ENCODE data around the gene DPRX. TPM values are rescaled to one million over a fixed set of nuclear protein-coding genes. Genes with fewer than 3 reads are reported as not detected.

DPRX gene
- total and polyA plus RNA-seq, 2 of the 13 experiments (the other 11 are each of a cell fraction or from before 2014, with no cell fraction given), result not detected

GRCh38 chr19:53586277-53586691, 45.5 kb upstream of the DPRX start (continued):
- TF ChIP-seq PREB (CRISPR knock-in tag; IDR thresholded peaks at IDR 0.05) (no peak), GABPA (IDR thresholded peaks at IDR 0.05; ENCODE audit: low read depth, low read length) (no peak), GABPA (CRISPR knock-in tag; IDR thresholded peaks at IDR 0.05; ENCODE audit: low read depth) (no peak), GATAD2A (CRISPR knock-in tag; IDR thresholded peaks at IDR 0.05) (peak; percentile 84), RXRB (CRISPR knock-in tag; IDR thresholded peaks at IDR 0.05; ENCODE audit: borderline replicate concordance) (peak; percentile 80), ZNF773 (CRISPR knock-in tag; IDR thresholded peaks at IDR 0.05; ENCODE audit: borderline replicate concordance) (no peak), ARID5B (CRISPR knock-in tag; IDR thresholded peaks at IDR 0.05) (peak; percentile 67), MYC (CRISPR knock-in tag; IDR thresholded peaks at IDR 0.05; ENCODE audit: borderline replicate concordance) (no peak), TFE3 (CRISPR knock-in tag; IDR thresholded peaks at IDR 0.05) (0 out of 2 replicates have a peak, but pooled peaks have one; percentile 51), ZBTB20 (CRISPR knock-in tag; IDR thresholded peaks at IDR 0.05; ENCODE audit: borderline replicate concordance, low read depth) (0 out of 2 replicates have a peak, but pooled peaks have one; percentile 60), KDM6A (CRISPR knock-in tag; IDR thresholded peaks at IDR 0.05; ENCODE audit: low read depth) (0 out of 2 replicates have a peak, but pooled peaks have one; percentile 12), ZNF614 (CRISPR knock-in tag; IDR thresholded peaks at IDR 0.05; ENCODE audit: borderline replicate concordance) (0 out of 2 replicates have a peak, but pooled peaks have one; percentile 21), TEAD2 (CRISPR knock-in tag; IDR thresholded peaks at IDR 0.05) (no peak), PAF1 (CRISPR knock-in tag; IDR thresholded peaks at IDR 0.05) (no peak), ZSCAN29 (CRISPR knock-in tag; conservative IDR thresholded peaks at IDR 0.05) (no peak), KMT2A (CRISPR knock-in tag; IDR thresholded peaks at IDR 0.05) (peak; percentile 34; the same call in 1 of the 2 replicates), ZC3H4 (CRISPR knock-in tag; IDR thresholded peaks at IDR 0.05; ENCODE audit: borderline replicate concordance) (no peak), HNF4G (IDR thresholded peaks at IDR 0.05; ENCODE audit: borderline replicate concordance, low read depth, low read length) (peak; percentile 47; the same call in 1 of the 2 replicates), HNF4G (CRISPR knock-in tag; IDR thresholded peaks at IDR 0.05; ENCODE audit: borderline replicate concordance, low read depth) (no peak), NFYB (CRISPR knock-in tag; IDR thresholded peaks at IDR 0.05) (no peak), ZNF331 (CRISPR knock-in tag; IDR thresholded peaks at IDR 0.05) (0 out of 2 replicates have a peak, but pooled peaks have one; percentile 12), ZNF34 (CRISPR knock-in tag; IDR thresholded peaks at IDR 0.05; ENCODE audit: borderline replicate concordance) (no peak), ZNF672 (CRISPR knock-in tag; IDR thresholded peaks at IDR 0.05) (no peak), HNF4A (CRISPR knock-in tag; IDR thresholded peaks at IDR 0.05) (0 out of 2 replicates have a peak, but pooled peaks have one; percentile 30), POLR2AphosphoS5 (IDR thresholded peaks at IDR 0.05; ENCODE audit: low read depth, low read length) (peak; percentile 54)
